Measurements from ENCODE around the gene UNC13A.

The UNC13A gene

DNA sequence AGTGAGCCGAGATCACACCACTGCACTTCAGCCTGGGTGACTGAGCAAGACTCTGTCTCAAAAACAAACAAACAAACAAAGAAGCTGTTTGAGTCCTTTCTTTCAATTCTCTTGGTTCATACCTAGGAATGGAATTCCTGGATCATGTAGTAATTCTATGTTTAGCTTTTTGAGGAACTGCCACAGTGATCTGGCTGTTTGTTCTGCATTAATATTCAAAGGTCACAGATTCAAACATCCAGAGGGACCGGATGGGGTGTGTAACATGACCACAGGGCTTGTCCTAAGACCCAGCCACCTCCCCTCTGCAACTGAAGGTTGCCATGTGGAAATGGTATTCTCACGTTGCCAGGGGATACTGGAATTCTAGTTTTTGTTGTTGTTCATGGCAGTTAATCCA lies 122.5 kb downstream of the UNC13A start:
- ChIA-PET POLR2A (no interaction called here), CTCF (interaction anchor here (1.1 kb wide), 1 partner anchor 8 kb away, joined by 5 read pairs; no protein-coding TSS in a partner anchor)
- TF ChIP-seq, protein P1, sequence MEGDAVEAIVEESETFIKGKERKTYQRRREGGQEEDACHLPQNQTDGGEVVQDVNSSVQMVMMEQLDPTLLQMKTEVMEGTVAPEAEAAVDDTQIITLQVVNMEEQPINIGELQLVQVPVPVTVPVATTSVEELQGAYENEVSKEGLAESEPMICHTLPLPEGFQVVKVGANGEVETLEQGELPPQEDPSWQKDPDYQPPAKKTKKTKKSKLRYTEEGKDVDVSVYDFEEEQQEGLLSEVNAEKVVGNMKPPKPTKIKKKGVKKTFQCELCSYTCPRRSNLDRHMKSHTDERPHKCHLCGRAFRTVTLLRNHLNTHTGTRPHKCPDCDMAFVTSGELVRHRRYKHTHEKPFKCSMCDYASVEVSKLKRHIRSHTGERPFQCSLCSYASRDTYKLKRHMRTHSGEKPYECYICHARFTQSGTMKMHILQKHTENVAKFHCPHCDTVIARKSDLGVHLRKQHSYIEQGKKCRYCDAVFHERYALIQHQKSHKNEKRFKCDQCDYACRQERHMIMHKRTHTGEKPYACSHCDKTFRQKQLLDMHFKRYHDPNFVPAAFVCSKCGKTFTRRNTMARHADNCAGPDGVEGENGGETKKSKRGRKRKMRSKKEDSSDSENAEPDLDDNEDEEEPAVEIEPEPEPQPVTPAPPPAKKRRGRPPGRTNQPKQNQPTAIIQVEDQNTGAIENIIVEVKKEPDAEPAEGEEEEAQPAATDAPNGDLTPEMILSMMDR (IDR thresholded peaks at IDR 0.05; ENCODE audit: control extremely low read depth, extremely low read depth, low read depth, missing control alignments), result no peak
- DNase-seq (ENCODE audit: extremely low spot score), result no peak

DNA sequence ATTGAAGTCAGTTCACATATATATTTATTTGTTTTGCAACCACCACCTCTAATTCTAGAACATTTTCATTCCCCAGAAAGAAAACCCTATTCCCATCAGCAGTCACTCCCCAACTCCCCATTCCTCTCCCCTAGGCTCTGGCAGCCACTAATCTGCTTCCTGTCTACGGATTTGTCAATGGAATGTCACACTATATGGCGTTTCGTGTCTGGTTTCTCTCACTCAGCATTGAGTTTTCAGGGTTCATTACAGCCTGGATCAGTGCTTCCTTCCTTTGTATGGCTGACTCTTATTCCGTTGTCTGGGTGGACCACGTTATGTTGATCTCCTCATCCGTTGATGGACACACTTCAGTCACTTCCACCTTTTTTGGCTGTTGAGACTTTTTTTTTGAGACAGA lies 123.4 kb downstream of the UNC13A start:
- no peak for DNase-seq (ENCODE audit: extremely low spot score)
- TF ChIP-seq, protein P1 (IDR thresholded peaks at IDR 0.05; ENCODE audit: control extremely low read depth, extremely low read depth, low read depth, missing control alignments), result no peak
- POLR2A ChIA-PET, result no interaction called here
- CTCF ChIA-PET, result no interaction called here

DNA sequence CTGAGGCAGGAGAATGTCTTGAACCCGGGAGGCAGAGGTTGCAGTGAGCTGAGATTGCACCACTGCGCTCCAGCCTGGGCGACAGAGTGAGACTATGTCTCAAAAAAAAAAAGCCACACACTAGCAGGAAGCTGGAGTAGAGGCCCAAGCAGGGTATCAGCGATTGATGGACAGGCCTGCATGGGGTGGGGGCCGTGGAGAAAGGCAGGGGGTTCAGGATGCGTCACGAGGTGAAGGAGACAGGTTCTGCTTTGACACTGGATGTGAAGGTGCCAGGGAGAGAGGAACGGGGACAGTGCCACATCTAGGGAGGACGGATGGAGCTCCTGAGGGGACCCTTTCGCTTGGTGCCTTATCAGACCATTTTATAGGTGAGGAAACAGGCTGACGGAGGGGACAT lies 125.6 kb downstream of the UNC13A start:
- POLR2A ChIA-PET, result interaction anchor here (1.0 kb wide), 1 partner anchor 9 kb away, joined by 3 read pairs; no protein-coding TSS in a partner anchor
- TF ChIP-seq, protein P1 (IDR thresholded peaks at IDR 0.05; ENCODE audit: control extremely low read depth, extremely low read depth, low read depth, missing control alignments), result no peak
- DNase-seq (ENCODE audit: extremely low spot score), result no peak
- CTCF ChIA-PET, result interaction anchor here (0.8 to 2.8 kb wide), 4 partner anchors 11 to 221 kb away, joined by 3 to 20 read pairs (median 6); no protein-coding TSS in a partner anchor

DNA sequence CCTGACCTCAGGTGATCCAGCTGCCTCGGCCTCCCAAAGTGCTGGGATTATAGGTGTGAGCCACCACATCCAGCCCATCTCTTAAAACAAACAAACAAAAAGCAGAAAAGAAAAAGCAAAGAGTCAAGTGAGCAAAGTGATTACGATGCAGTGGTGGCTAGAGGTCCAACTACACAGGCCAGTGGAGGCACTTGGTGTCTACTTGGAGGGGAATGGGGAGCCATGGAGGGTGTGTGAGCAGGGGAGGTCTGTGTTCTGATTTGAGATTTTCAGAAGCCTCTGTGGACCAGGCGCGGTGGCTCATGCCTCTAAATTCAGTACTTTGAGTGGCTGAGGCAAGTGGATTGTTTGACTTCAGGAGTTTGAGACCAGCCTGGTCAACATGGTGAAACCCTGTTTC lies 126.1 kb downstream of the UNC13A start:
- ChIA-PET CTCF (interaction anchor here (0.8 to 2.8 kb wide), 4 partner anchors 11 to 222 kb away, joined by 3 to 20 read pairs (median 6); no protein-coding TSS in a partner anchor), POLR2A (no interaction called here)
- no peak for DNase-seq (ENCODE audit: extremely low spot score)
- TF ChIP-seq, protein P1 (IDR thresholded peaks at IDR 0.05; ENCODE audit: control extremely low read depth, extremely low read depth, low read depth, missing control alignments), result no peak

DNA sequence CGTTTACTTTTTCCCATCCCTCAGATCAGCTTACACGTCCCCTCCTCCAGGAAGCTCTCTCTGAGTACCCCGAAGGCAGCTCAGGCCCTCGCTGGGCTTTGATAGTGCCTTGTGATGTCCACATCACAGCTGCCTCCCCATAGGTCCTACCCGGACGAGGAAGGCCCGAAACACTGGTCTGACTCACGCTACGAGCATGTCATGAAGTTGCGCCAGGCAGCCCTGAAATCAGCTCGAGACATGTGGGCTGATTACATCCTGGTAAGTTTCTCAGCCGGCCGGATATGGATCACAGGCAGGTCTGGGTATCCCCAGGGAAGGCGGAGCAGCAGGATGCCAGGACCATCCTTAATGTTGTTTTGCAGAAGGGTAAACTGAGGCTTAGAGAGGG lies 128.0 kb downstream of the UNC13A start:
- DNase-seq (ENCODE audit: extremely low spot score), result no peak
- TF ChIP-seq, protein P1 (IDR thresholded peaks at IDR 0.05; ENCODE audit: control extremely low read depth, extremely low read depth, low read depth, missing control alignments), result no peak
- POLR2A ChIA-PET, result interaction anchor here (0.5 kb wide), 1 partner anchor 631 kb away, joined by 5 read pairs; no protein-coding TSS in a partner anchor
- CTCF ChIA-PET, result interaction anchor here (1.0 to 2.4 kb wide), 4 partner anchors 11 to 64 kb away, joined by 3 to 15 read pairs (median 6); no protein-coding TSS in a partner anchor

DNA sequence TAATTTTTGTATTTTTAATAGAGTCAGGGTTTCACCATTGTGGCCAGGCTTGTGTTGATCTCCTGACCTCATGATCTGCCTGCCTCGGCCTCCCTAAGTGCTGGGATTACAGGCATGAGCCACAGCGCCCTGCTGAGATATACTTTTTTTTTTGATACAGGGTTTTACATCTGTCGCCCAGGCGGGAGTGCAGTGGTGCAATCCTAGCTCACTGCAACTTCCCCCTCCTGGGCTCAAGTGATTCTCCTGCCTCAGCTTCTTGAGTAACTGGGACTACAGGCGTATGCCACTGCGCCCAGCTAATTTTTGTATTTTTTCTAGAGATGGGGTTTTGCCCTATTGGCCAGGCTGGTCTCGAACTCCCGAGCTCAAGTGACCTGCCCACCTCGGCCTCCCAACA lies 130.7 kb downstream of the UNC13A start:
- TF ChIP-seq, protein P1 (IDR thresholded peaks at IDR 0.05; ENCODE audit: control extremely low read depth, extremely low read depth, low read depth, missing control alignments), result no peak
- ChIA-PET CTCF (interaction anchor here (0.8 to 3.0 kb wide), 5 partner anchors 15 to 226 kb away, joined by 3 to 17 read pairs (median 3); no protein-coding TSS in a partner anchor), POLR2A (no interaction called here)
- DNase-seq (ENCODE audit: extremely low spot score), result no peak
